ENCODE results near the gene MCC.

- TF ChIP-seq CTCF (IDR thresholded peaks at IDR 0.05) (no peak), POLR2AphosphoS5 (IDR thresholded peaks at IDR 0.05) (no peak)
These were observed 40.7 kb downstream of the MCC start for GRCh38 chr5:113447498-113448050.

Measured in breast epithelium (tissue), 3 donors.